ENCODE results near the gene KAZN.

KAZN gene

GRCh38 chr1:14733048-14733778 is 134.7 kb downstream of the KAZN start:
- H3K36me3 Mint-ChIP-seq (ENCODE audit: low read depth): no peaks in the 10 kb centered on the region
- H3K27me3 Mint-ChIP-seq (ENCODE audit: low read depth, poor library complexity): peaks cover 7% of the 10 kb centered on the region
- peaks cover 76% of the 10 kb centered on the region for H3K4me1 Mint-ChIP-seq
- no peak for TF ChIP-seq CTCF (IDR thresholded peaks at IDR 0.05)
- H3K4me3 Mint-ChIP-seq: peak overlapping the region; percentile 67
- peak overlapping the region; percentile 94 for H3K27ac Mint-ChIP-seq
- DNase-seq: no peak
- no peaks in the 10 kb centered on the region for H3K9me3 Mint-ChIP-seq

- no peak for TF ChIP-seq CTCF (IDR thresholded peaks at IDR 0.05)
- H3K27me3 Mint-ChIP-seq (ENCODE audit: low read depth, poor library complexity): peaks cover 7% of the 10 kb centered on the region
- H3K4me1 Mint-ChIP-seq: peaks cover 77% of the 10 kb centered on the region
- peak overlapping the region; percentile 97 for H3K27ac Mint-ChIP-seq
- no peak for DNase-seq
- H3K4me3 Mint-ChIP-seq: peak overlapping the region; percentile 56
- H3K9me3 Mint-ChIP-seq: no peaks in the 10 kb centered on the region
- no peaks in the 10 kb centered on the region for H3K36me3 Mint-ChIP-seq (ENCODE audit: low read depth)
These were observed 135.3 kb downstream of the KAZN start for GRCh38 chr1:14733779-14734140.

GRCh38 chr1:14735841-14736240 is 137.4 kb downstream of the KAZN start:
- no peak for TF ChIP-seq CTCF (IDR thresholded peaks at IDR 0.05)
- H3K36me3 Mint-ChIP-seq (ENCODE audit: low read depth): no peaks in the 10 kb centered on the region
- no peaks in the 10 kb centered on the region for H3K9me3 Mint-ChIP-seq
- no peak overlapping the region for H3K27ac Mint-ChIP-seq
- no peak for DNase-seq
- H3K27me3 Mint-ChIP-seq (ENCODE audit: low read depth, poor library complexity): peaks cover 15% of the 10 kb centered on the region
- H3K4me3 Mint-ChIP-seq: no peak overlapping the region
- peaks cover 79% of the 10 kb centered on the region for H3K4me1 Mint-ChIP-seq

- no peak for DNase-seq
- H3K4me3 Mint-ChIP-seq: no peak overlapping the region
- H3K27ac Mint-ChIP-seq: no peak overlapping the region
- peaks cover 1% of the 10 kb centered on the region for H3K36me3 Mint-ChIP-seq (ENCODE audit: low read depth)
- no peak for TF ChIP-seq CTCF (IDR thresholded peaks at IDR 0.05)
- H3K27me3 Mint-ChIP-seq (ENCODE audit: low read depth, poor library complexity): peaks cover 15% of the 10 kb centered on the region
- peaks cover 86% of the 10 kb centered on the region for H3K4me1 Mint-ChIP-seq
- no peaks in the 10 kb centered on the region for H3K9me3 Mint-ChIP-seq
These were observed 139.1 kb downstream of the KAZN start for GRCh38 chr1:14737561-14738094.

GRCh38 chr1:14738235-14738634 is 139.8 kb downstream of the KAZN start:
- no peak for TF ChIP-seq CTCF (IDR thresholded peaks at IDR 0.05)
- Mint-ChIP-seq H3K4me1 (peaks cover 84% of the 10 kb centered on the region), H3K27ac (peak overlapping the region; percentile 22), H3K36me3 (ENCODE audit: low read depth) (peaks cover 6% of the 10 kb centered on the region), H3K27me3 (ENCODE audit: low read depth, poor library complexity) (peaks cover 15% of the 10 kb centered on the region), H3K4me3 (no peak overlapping the region), H3K9me3 (no peaks in the 10 kb centered on the region)
- DNase-seq: no peak

GRCh38 chr1:14738647-14739046 is 140.2 kb downstream of the KAZN start:
- Mint-ChIP-seq H3K4me3 (no peak overlapping the region), H3K36me3 (ENCODE audit: low read depth) (peaks cover 6% of the 10 kb centered on the region), H3K27ac (no peak overlapping the region), H3K9me3 (no peaks in the 10 kb centered on the region), H3K27me3 (ENCODE audit: low read depth, poor library complexity) (peaks cover 15% of the 10 kb centered on the region), H3K4me1 (peaks cover 80% of the 10 kb centered on the region)
- no peak for DNase-seq
- no peak for TF ChIP-seq CTCF (IDR thresholded peaks at IDR 0.05)

Data from nephron progenitor cell (in vitro differentiated cells).